ENCODE data around the gene CCDC150.
A peak's percentile ranks its signal among the peaks of the same experiment; 100 is the strongest.
"Not testable (repeated sequence)": the region's sequence is repeated elsewhere in the genome, so short reads cannot be mapped to it uniquely, and the experiment has no call there.

CCDC150 gene

DNA sequence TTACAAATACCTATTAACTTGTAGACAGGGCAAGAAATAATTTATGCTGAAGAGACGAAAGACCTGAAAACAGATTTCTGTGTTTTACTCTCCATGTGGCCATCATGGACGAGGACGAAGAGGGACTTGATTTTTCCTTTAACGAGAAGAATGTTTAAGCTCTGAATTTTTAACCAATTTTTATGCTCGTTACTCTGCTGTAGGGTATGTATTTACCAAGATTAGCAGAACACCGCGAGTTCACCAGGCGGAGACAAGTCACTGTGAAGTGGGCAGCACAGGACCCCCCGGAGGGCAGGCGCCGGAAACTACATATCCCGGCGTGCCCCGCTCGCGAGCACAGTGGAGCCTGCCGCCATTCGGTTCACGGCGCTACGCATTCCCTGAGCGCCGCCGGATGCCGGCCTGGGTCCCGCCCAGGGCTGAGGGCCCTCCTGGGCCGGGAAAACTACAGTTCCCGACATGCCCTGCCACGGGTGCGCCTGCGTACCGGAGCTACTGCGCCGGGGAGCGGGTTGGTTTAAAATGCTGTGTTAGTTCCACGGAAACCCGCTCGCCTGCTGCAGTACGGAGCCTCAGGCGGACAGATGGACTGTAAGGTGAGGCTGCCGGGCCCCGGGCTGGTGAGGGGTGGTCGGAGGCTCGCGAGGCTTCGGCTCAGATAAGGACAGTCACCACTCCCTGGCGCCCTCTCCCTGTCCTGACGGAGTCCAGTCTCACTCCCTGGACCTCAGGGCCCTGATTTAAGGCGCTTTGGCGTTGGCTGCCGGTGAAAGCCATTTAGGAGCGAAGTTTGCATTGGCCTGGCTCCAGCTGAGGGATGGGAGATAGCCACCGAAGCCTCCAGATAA lies at the start of gene CCDC150:
Gene CCDC150, plus strand, starts transcription at position 536 of the 851 bp plus-strand sequence. Its CDS starts 52 bp downstream, at position 588.
- DNase-seq (ENCODE audit: low spot score) = peak; percentile 82

DNA sequence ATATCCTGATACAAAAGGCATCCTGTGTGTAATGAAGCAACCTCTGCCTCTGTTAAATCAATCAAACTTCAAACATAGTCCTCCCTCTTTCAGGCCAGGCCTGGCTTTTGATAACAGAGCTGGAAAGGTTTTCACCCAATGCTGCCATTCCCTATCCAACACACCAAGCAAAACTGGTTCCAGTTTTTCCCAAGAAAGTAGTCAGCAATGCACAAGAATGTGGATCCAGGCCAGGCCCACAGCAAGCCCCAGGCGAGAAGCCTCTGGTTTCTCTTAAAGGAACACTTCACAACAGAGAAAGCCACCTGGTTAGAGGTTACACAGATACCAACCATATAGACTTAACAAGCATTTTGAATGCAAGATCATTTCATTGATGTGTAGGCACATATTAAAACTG lies 49.2 kb upstream of the CCDC150 start:
- no peak for DNase-seq (ENCODE audit: low spot score)

DNA sequence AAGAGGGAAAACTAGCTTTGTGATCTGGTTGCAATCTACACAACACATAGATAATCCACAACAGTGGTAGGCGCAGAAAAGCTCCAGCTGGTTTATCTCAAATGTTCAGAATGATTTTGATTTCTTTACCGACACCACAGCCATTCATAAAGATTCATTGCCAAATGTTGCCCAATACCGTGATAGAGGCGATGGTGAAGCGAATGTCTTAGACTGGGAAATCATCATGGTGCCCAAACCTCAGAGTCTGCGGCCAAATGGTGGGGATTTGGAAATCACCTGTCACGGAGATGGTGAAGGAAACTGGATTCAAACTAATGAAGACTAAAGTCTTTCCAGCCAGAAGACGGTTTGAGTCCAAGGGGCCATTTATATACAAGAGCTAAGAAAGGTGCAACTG lies 48.5 kb upstream of the CCDC150 start:
- no peak for DNase-seq (ENCODE audit: low spot score)

DNA sequence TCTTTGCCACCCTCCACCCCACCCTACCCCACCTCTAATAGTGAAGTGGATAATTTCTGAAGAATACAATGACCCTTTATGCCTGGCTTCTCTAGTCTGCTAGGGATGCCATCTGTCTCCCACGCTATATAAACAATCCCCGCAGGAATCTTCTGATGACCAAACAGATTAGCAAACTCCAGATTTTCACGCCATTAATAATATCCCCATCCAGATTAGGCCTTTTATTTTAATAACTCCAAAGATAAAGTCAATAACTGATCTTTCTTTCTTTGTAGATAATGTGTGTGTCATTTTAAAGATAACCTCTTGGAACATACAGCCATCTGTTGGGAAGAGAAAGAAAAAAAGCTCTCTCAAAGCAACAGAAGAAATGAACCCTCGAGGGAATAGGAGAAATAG lies 47.9 kb upstream of the CCDC150 start:
- DNase-seq (ENCODE audit: low spot score) = no peak

DNA sequence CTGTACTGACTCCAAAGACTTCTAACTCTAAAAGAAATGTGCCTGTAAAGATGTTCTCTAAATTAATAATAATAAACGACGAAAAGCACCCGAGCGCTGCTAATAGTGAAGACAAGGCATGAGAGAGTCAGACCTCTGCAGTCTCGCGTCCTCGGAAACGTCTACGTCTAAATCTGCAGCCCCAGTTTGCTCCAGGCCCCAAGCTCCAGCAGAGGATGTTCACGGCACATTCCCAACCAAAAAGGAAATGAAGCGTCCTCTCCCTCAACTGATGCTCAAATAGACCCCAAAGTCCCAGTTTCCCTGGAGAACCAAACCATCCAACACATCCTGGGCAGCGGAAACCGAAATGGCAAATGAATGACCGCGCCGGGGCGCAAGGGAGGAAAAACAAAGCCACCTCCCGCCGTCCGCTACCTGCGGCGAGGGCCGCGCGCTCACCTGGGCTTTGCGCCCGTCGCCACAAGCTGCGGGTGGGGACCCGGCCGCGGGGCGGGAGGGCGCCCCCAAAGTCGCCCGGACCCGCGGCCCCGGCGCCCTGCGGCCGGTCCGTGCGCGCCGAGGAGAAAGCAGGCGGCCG lies 47.1 kb upstream of the CCDC150 start:
- DNase-seq (ENCODE audit: low spot score) = peak; percentile 40

DNA sequence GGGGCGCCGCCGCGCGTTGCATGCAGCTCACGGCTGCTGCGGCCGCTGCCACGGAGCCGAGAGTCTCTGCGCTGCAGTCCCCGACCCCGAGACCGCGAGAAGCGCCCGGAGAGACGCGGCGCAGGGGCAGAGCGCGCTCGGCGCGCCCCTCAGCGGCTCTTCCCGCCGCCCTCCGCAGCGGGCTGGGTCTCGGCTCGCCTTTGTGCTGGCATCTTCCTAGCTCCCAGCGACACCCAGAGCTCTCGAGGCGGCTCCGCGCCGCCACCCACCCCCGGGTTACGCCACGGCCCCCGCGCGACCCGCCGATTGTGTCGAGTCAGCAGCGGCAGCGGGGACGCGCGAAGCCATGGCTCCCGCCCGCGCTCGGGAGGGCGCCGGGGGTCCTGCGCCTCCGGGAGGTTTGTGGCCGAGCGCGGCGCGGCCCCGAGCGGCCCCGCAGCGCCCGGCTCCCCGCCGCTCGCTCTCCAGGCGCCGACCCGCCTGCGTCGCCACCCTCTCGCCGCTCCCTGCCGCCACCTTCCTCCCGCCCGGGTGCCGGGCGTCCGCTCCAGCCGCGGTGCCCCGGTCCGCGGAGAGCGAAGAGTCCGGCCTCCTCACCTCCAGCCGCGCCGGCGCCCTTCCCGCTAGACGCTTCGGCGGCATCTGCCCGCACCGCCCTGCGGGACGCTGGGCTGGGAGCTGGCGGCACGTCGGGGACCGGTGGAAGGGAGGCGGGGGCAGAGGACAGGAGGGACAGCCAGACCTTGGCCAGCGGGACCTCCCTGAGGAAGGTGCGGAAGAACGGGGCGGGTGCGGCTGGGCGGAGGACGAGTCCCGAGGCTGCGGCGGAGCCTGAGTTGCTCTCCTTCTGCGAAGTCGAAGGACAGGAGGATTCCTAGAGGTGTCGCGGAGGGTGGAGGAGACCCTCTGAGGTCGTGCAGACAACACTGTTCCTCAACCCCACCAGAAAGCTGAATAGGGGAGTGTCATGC lies 46.3 kb upstream of the CCDC150 start, which contains the start of gene HECW2:
Gene HECW2, minus strand, starts transcription at position 644 of the 971 bp plus-strand sequence.
- peak; percentile 64 for DNase-seq (ENCODE audit: low spot score)

DNA sequence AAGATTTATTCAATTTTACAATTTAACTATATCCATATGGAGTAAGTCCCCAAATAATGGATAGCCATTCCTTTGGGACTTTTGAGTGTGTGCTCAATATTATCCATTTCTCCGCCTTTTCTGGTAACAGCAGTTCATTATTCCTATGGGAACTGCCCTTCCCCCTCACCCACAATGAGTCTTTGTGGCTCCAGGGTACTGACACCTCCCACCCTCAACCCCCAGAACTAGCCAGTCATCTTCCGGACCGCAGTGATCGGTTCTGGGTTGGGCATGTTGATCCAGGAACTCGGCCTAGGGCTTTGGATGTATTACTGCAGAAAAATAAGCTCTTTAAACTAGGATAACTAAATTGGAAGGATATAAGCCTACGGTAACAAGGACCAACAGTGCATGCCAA lies 45.4 kb upstream of the CCDC150 start:
- no peak for DNase-seq (ENCODE audit: low spot score)

DNA sequence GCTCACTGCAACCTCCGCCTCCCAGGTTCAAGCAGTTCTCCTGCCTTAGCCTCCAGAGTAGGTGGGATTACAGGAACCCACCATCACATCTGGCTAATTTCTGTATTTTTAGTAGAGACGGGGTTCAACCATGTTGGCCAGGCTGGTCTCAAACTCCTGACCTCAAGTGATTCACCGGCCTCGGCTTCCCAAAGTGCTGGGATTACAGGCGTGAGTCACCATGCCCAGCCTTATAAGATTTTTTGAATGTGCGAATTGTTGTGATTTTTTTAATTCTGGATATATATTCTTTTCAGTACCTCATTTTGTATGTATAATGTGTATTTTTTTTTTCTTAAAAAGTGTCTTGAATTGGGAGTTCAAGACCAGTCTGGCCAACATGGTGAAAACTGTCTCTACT lies 42.0 kb upstream of the CCDC150 start:
- no peak for DNase-seq (ENCODE audit: low spot score)

DNA sequence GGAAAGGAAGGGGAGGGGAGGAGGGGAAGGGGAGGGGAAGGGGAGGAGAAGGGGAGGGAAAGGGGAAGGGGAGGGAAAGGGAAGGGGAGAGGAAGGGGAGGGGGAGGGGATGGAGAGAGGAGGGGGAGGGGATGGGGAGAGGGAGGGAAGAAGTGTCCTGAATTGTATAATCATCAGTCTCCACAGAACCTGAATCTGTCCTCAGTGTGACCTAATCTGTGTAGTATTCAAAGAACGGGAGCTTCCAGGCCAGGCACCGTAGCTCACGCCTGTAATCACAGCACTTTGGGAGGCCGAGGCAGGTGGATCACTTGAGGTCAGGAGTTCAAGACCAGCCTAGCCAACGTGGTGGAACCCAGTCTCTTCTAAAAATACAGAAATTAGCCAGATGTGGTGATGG lies 41.1 kb upstream of the CCDC150 start:
- DNase-seq (ENCODE audit: low spot score) = no peak

DNA sequence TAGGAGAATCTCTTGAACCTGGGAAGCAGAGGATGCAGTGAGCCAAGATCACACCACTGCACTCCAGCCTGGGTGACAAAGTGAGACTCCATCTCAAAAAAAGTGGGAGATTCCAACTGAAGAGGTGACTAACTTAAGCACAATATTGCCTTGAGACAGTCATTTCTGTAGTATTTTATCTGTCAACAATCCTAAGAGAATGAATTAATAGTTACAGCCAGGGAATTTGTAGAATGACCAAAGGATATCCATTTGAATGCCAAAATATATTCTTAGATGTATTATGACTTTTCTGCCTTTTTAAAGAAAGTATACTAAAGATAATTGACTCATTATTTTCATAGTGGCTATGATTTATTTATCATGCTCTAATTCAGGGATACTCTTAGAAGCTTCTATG lies 40.7 kb upstream of the CCDC150 start:
- DNase-seq (ENCODE audit: low spot score) = no peak

DNA sequence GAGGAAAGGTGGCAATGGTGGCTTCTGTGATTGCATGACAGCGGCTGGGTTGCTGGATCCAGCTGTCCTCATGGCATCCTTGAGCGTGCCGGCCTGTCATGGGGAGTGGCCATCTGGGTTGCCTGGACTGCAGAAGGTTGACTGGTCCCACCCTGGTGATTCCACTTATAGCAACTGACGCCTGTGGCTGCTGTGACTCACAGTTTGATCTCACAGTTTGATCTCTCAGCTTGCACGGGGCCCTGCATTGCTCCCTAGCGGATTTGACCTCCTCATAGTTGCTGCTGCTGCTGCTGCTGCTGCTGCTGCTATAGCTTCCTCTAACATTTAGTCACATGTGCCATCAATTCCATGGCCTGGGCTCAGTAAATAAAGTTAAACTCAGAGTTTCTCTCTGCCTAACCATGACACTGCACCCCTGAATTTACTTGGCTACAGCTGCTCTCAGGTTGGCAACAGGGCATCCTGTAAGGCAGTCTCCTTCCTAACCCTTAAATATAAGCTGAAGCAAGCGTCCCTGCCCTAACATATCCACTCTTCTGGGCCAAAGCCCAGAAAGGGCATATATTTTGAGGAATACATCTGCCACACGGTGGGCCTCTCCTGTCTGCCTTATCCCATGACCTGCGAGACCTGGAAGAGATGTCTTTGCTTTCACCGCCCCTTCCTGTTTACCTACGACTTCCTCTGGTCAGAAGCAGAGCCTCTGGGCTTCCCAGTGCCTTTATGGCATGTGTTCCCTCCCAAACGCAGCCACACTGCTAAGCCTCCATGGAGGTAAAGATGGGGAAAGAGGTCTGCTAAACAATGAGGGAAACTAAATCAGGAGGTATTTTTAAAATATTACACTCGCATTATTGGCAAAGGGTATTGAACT lies 37.8 kb upstream of the CCDC150 start:
- DNase-seq (ENCODE audit: low spot score) = no peak

DNA sequence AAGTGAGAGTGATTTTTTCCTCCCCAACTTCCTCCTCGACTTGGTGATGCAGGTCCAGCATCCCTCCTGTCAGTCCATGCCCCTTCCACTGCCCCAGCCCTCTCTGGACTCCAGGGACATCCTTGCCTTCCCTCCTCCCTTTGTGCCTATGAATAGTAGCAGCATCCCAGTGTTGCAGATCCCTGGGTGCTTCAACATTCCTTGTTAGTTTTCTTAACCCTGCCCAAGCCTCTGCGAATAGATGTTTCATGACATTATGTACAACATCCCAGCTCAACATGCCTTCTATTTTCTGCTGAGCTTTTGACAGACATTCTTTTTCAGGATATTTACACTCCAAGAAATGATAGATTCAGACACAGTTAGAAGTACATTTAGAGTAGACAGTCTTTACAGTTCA lies 35.3 kb upstream of the CCDC150 start:
- no peak for DNase-seq (ENCODE audit: low spot score)

DNA sequence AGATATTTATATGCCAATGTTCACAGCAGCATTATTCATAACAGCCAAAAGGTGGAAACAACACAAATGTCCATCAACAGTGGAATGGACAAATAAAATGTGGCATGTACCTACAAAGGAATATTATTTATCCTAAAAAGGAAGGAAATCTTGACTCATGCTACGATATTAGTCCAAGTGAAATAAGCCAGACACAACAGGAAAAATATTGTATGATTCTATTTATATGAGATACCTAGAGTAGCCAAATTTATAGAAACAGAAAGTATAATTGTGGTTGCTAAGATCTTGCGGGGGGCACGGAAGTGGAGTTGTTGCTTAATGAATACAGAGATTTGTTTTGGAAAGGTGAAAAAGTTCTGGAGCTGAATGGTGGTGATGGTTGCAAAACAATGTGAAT lies 33.0 kb upstream of the CCDC150 start:
- no peak for DNase-seq (ENCODE audit: low spot score)

DNA sequence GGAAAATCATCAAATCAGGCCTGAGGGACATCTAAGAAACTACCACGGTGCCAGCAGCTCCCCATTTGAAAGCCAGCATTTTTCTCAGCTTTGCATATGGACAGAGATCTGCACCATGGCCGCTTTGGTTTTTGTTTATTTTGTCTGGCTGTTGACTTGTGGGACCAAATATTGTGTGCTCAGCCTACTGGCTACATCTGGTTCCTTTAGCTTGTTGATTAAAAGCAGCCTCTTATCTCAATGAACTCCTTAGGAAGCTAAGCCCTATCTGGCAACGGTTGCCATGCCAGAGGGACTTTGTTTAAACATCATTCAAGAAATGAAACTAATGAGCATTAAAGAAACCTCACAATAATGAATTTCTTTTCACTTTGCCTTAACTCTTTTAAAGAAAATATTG lies 32.4 kb upstream of the CCDC150 start:
- no peak for DNase-seq (ENCODE audit: low spot score)

DNA sequence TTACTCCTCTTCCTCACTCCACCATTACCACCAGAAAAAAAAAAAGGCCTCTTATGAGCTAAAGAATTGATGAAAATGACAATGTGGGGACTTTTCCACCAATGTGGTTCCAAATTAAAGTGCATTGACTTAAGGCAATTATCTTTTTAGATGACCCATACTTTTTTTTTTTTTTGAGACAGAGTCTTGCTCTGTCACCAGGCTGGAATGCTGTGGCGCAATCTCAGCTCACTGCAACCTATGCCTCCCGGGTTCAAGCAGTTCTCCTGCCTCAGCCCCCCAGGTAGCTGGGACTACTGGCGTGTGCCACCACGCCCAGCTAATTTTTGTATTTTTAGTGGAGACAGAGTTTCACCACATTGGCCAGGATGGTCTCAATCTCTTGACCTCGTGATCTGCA lies 31.6 kb upstream of the CCDC150 start:
- DNase-seq (ENCODE audit: low spot score) = not testable (repeated sequence)

DNA sequence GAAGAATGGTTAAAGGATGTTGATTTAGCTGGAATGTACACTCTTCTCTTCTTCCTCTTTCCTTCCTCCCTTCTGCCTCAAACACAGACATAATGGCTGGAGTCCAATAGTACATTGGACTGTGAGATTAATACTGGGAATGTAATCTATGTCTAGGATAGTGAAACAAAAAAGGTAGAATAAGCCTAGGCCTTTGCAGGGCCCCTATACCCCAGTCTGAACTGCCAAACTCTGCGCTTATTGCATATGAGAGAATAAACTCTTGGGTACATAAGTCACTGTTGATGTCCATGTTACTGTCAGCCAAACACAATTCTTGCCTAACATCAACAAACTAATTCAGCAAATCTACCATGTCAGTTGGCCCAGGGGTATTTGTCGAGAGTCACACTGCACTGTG lies 29.7 kb upstream of the CCDC150 start:
- DNase-seq (ENCODE audit: low spot score) = no peak

DNA sequence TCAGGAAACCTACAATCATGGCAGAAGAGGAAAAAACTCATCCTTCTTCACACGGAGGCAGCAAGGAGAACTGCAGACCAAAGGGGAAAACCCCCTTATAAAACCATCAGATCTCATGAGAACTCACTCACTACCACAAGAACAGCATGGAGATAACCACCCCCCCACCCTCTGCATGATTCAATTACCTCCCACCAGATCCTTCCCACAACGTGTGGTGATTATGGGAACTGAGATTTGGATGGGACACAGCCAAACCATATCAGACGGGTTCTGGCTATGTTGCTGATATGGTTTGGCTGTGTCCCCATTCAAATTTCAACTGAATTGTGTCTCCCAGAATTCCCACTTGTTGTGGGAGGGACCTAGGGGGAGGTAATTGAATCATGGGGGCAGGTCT lies 28.7 kb upstream of the CCDC150 start:
- no peak for DNase-seq (ENCODE audit: low spot score)

DNA sequence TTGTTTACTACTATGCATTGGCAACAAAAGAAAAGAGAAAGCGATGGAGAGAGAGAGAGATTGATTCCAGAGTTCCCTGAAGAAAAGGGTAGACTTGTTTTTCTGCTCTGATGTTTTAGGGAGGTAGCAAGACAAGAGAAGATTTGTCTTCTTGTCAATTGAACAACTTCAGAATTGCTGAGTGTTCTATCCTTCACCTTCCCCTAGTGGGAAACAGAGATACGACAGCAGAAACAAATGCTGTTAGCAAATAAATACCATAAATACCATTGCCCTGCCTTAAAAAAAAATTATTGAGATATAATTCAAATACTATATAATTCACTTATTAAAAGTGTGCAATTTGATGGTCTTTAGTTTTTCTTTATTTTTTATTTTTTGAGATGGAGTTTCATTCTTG lies 26.2 kb upstream of the CCDC150 start:
- DNase-seq (ENCODE audit: low spot score) = no peak

DNA sequence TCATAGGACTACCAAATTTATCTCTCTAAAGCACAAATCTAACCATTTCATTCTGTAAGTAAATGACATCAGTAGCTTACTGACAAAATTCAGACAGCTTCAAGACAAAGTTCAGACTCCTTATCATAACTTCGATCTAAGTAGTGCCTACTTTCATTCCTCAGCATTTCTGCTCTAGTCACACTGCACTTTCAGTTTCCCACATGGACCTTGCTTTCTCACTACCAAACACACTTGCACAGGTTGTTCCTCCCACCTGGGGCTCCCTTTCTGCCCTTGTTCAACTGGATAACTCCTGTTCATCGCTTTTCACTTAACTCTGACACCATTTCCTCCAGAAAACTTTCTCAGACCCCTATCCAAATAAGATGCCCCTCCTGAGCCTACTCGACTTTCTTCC lies 22.1 kb upstream of the CCDC150 start:
- no peak for DNase-seq (ENCODE audit: low spot score)

DNA sequence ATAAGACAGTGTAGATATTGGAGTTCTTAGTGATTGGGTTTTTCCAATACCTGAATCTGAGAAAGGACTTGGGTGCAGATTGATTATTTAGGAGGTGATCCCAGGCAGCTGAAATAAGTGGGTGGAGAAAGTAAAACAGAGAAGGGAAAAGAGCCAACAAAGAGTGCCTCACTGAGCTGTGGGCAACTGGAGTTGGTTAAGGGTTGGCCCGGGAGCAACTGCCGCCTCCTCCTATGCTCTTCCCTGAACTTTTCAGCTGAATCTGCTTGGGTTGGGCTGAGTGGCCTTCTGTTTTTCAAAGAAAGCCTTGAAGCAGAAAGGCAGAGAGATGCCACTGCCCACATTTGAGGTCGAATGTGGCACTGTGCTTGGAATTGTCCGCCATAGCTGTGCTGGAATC lies 20.9 kb upstream of the CCDC150 start:
- no peak for DNase-seq (ENCODE audit: low spot score)

DNA sequence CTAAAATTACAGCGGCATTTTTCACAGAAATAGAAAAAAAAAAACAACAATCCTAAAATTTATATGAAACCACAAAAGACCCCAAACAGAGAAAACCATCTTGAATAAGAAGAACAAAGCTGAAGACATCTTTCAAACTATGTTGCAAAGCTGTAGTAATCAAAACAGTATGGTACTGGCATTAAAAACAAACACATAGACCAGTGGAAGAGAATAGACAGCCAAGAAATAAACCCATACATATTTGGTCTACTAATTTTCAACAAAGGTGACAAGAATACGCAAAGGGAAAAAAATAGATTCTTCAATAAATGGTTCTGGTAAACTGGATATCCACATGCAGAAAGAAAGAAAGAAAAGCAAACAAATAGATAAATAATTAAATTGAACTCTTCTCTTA lies 9.0 kb upstream of the CCDC150 start:
- no peak for DNase-seq (ENCODE audit: low spot score)

DNA sequence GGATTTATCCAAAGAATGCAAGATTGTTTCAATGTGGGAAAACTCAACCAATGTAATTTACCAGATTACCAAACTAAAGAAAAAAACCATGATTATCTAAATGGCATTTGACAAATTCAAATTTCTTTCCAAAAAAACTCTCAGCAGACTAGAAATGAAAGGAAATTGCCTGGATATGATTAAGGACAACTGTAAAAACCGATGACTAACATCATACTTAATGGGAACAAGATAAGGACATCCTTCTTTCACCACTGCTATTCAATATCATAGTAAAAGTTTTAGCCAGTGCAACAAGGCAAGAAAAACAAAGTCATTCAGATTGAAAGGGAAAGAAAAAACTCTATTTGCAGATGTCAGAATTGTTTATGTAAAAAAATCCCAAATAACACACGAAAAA lies 4.4 kb upstream of the CCDC150 start:
- DNase-seq (ENCODE audit: low spot score) = no peak
